ENCODE data around the gene ATL2.
"Not testable (repeated sequence)": the region's sequence is repeated elsewhere in the genome, so short reads cannot be mapped to it uniquely, and the experiment has no call there.

Gene ATL2

DNA sequence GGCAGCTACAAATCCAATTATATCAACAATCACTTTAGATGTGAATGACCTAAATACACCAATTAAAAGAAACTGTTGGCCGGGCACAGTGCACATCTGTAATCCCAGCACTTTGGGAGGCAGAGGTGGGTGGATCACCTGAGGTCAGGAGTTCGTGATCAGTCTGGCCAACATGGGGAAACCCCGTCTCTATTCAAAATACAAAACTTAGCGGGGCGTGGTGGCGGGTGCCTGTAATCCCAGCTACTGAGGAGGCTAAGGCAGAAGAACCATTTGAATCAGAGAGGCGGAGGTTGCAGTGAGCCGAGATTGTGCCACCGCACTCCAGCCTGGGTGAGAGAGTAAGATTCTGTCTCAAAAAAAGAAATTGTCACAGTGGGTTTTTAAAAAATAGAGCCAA is 49.5 kb downstream of the ATL2 start:
- DNase-seq (ENCODE audit: low read depth in 2 of 2): no peak

DNA sequence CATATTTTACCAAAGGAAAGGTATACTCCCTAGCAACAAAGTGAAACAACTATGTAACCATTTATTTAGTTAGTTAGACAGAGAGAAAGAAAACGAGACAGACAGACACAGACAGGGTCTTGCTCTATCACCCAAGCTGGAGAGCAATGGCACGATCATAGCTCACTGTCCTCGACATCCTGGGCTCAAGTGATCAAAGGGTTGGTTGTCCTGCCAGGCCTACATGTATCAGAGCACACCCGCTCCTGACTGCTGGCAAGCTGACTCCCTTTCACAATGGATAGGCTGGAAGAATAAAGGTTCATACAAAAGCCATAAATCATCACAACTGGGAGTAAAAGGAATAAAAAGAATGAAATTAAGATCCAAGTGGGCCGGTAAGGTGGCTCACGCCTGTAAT is 53.5 kb downstream of the ATL2 start:
- no peak for DNase-seq (ENCODE audit: low read depth in 2 of 2)

DNA sequence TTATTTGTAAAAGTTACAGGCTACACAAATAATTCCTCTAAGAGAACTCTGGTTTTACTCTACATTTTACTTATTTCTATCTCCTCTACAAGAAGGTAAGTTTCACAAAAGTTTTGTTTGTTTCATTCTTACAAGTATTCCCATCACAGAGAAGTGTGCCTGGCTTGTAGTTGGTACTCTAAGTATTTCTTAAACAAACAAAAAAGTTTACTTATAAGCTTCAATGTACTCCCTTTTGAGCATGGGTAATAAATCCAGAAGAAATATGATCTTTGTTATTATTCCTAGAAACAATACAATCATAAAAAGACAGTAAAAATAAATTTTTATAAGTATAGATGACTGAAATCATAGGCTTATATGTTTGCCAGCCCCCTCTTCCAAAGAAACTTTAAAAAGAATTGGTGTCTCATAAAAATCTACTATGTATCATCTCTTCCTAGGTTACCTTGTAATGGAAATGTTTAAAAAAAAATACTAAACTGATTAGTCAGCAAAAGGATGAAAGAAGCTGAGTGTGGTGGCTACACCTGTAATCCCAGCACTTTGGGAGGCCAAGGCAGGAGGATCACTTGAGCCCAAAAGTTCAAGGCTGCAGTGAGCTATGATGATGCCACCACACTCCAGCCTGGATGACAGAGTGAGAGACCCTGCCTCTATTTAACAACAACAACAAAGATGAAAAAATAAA is 54.7 kb downstream of the ATL2 start:
- no peak for DNase-seq (ENCODE audit: low read depth in 2 of 2)

DNA sequence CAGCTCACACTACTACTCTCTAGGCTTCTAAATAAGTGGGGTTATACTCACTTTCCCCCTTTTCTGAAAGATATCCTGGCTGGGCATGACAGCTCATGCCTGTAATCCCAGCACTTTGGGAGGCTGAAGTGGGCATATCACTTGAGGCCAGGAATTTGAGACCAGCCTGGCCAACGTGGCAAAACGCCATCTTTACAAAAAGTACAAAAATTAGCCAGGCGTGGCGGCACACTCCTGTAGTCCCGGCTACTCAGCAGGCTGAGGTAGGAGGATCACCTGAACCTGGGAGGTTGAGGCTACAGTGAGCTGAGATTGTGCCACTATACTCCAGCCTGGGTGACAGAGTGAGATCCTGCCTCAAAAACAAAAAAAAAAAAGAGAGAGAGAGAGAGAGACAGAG is 57.8 kb downstream of the ATL2 start:
- not testable (repeated sequence) for DNase-seq (ENCODE audit: low read depth in 2 of 2)

DNA sequence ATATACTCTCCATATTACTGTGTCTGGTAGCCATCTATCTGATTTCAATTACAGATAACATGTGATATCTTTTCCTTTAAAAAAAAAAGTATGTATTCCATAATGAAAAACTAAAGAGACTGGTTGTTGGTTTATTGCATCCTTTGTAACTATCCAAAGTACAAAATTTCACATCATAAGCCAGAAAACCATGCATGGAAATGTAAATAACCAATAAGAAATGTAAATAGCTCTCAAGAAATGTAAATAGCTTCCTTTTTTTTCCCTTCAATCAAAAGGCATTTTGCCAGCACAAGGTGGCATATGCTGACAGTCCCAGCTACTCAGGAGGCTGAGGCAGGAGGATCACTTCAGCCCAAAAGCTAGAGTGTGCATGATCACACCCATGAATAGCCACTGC is 59.3 kb downstream of the ATL2 start:
- DNase-seq (ENCODE audit: low read depth in 2 of 2): no peak

DNA sequence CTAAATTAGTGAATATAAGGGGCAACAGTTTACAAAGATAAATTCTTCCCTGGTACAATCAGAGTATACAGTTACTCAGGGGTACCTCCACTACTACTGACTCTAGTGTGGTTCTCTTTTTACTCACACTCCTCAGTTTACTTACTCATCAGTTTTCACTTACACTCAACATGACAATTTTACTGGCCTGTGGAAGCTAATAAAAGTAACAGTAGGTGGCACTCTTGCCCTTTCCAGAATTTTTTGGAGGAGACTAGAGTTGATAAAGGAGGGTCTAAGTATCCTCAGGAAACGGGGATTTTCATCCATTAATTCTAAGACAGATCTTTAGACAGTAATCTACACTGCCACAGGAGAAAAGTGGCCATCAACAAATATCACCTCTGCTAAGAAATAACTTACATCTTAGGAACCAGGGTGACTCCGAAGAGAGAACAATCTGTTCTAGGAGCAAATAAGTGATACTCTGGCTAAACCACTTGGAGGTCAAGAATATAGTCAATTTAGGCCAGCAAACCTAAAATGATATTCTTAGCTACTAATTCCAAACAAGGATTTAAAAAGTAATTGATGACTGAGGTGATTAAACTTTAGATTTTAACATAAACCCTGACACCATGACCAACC is 61.3 kb downstream of the ATL2 start:
- DNase-seq (ENCODE audit: low read depth in 2 of 2): peak in 1 of 2 donors; percentile 12

DNA sequence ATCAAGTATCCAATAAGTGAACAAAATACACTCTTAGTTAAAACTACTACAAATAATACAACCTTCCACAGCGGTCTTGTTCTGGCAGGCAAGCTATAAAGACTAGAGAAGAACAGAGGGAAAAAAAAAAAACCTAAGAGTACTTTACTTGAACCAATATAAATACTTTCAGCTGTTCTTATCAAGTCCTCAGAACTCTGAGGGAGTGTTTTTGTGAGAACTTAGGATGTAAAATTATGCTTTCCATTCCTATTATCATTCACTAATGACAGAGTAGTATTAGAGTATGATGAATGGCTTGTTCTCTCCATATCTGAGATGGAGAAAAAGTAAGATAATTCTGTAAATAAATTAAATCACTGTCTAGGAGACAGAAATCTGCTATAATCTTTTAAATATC is 68.3 kb downstream of the ATL2 start:
- no peak for DNase-seq (ENCODE audit: low read depth in 2 of 2)

DNA sequence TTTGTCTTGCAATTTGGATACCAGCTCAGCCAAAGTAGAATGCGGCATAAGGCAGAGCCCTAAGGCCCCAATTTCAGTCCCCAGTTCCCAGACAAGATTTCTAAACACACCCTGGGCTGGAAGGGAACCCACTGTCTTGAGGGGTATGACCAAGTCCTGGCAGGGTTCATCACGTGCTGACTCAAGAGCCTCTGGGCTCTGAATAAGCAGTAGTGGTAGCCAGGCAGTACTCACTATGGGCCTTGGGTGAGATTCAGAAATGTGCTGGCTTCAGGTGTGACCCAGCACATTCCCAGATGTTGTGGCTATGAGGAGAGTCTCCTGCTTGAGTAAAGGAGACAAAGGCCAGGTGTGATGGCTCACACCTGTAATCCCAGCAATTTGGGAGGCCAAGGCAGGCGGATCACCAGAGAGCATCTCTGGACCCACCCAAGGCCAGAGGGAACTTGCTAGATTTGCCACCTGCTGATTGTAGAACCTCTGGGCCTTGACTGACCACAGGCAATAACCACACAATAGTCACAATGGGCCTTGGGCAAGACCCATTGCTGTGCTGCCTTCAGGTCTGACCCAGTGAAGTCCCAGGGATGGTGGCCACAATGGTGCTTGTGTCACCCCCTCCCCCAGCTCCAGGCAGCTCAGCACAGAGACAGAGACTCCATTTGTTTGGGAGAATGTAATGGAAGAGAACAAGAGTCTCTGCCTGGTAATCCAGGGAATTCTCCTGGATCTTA is 74.9 kb downstream of the ATL2 start:
- DNase-seq (ENCODE audit: low read depth in 2 of 2): no peak

DNA sequence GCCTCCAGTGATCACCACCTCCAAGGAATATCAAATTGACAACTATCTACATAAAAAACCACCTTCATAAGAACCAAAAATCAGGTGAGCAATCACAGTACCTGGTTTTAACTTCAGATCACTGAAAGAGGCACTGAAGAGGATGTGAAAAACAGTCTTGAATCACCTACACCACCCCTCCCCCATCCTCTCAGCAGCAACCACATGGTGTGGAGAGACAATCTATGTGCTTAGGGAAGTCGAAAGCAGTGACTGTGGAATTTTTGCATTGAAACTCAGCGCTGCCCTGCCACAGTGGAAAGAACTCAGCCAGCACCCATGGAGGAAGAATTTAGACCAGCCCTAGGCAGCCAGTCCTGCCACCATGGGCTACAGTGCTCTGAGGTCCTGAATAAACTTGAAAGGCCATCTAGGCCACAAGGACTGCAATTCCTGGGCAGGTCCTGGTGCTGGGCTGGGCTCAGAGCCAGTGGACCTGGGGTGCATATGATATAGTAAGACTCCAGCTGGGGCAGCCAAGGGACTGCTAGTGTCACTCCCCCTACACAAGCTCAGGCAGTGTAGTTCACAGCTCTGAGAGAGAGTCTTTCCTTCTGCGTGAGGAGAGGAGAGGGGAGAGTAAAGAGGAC is 75.6 kb downstream of the ATL2 start:
- DNase-seq (ENCODE audit: low read depth in 2 of 2): no peak

DNA sequence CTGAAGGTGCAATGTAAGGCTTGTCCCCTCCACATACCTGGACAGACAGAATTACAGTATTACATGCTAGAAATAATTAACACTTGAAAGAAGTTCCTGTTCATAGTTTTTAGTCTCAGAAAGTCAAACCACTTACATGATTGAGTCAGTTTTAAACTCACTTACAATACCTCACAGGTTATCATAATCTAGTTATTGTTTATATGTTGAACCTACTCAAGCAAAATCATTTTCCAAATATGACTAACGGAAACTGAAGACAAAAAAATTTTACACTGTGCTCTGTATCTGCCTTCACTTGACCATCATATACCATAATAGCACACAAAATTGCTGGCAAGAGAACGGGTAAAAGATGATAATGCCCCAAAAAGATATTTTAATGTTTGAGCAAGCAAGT is 78.5 kb downstream of the ATL2 start:
- DNase-seq (ENCODE audit: low read depth in 2 of 2): no peak

DNA sequence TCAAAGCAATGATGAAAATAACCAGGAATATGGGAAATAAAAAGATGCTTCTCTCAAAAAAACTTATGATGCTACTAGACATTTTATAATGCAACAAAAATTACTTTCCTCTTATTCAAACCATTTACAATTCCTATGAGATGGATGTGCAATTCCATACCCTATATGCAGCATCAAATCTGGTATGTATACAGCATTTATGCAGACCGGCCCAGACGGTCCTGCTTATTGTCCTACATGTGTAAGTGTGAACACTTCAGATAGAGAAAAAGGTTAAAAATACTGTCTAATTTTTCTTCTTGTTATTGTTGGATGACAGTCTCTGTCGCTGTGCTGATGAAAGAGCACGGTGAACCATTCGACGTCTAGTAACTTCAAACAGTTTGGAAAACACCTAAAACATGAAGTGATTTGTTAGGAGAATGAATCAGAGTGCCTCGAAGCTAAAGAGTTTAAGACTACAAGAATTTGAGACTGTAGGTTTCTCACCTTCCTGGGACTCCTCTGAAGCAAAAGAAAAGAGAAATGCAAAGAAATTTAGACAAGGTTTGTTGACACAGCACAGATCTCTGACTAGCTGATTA is 80.8 kb downstream of the ATL2 start:
- DNase-seq (ENCODE audit: low read depth in 2 of 2): no peak

DNA sequence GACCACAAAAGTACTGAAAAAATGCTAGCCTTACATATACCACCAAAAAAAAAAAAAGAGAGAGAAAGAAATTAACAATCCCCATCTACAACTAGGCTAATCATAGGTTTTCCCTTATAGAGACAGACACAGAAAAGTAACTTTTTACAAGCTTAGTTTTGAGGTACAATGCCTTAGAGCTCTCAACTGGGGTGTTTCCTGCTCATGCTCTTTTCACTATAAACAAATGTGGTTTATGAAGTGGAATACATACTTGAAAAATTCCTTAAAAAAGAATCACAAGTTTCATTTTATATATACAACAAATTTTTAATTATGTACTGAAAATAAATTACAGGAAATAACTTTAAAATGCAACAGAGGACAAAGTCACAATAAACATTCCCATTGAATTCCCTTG is 82.5 kb downstream of the ATL2 start:
- no peak for DNase-seq (ENCODE audit: low read depth in 2 of 2)

DNA sequence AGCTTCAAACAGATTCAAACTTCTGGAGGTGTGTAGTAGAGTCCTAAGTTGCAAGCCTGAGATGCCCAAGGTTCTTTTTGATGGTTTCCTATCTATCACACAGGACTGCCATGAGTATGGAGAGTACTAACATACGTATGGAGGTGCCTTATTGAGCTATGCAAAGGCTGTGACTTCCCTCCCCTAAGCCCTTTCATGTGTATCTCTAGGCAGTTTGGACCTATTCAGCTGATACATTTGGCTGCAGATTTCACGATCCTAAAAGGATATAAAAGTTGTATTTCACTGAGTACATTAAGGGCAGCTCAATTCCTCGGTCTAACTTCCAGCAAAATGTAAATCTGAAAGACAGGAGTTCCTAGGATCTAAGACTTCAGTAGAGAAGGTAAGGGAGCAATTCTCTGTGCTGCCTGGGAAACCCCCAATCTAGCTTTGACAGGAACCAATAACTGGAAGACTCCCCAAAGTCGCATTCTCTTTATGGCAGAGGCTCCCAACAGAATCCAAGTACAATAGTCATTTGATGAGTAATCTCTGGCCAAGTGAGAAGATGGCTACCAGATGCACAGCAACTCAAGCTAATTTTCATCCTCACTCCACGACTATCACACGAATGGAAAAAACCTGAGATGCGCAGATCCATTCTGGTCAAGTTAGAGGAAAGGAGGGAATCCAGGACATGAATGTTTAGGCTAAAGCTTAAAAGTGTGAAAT is 83.8 kb downstream of the ATL2 start:
- no peak for DNase-seq (ENCODE audit: low read depth in 2 of 2)

DNA sequence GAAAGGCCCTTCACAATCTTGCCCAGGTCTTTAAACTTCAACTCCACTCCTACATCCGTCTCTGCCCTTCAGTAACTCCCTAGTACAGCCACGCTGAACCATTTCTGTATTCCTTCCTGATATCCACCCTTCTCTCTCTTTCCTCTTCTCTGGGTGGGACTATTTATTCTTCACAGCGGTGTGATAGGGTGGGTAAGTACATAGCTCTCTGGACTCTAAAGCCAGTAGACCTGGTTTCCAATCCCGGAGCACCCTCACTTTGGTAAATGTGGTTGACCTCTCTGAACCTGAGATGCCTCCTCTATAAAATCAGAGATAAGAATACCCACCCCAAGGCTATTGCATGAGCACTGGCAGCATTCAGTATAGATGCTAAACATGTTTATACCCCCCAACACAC is 86.7 kb downstream of the ATL2 start:
- no peak for DNase-seq (ENCODE audit: low read depth in 2 of 2)

DNA sequence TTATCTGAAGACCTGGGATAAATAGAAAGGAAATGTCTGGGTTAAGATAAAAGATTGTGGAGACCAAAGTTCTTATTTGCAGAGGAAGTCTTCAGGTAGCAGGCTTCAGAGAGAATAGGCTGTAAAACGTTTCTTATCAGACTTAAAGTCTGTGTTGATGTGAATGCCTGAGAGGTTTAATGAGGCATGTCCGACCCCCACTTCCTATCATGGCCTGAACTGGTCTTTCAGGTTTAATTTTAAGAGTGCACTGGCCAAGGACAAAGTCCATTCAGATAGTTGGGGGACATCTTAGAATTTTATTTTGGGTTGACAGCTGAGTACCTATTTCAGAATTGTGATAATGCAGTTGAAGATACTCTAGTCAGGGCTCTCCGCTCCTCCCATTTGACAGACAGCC is 92.1 kb downstream of the ATL2 start:
- no peak for DNase-seq (ENCODE audit: low read depth in 2 of 2)

DNA sequence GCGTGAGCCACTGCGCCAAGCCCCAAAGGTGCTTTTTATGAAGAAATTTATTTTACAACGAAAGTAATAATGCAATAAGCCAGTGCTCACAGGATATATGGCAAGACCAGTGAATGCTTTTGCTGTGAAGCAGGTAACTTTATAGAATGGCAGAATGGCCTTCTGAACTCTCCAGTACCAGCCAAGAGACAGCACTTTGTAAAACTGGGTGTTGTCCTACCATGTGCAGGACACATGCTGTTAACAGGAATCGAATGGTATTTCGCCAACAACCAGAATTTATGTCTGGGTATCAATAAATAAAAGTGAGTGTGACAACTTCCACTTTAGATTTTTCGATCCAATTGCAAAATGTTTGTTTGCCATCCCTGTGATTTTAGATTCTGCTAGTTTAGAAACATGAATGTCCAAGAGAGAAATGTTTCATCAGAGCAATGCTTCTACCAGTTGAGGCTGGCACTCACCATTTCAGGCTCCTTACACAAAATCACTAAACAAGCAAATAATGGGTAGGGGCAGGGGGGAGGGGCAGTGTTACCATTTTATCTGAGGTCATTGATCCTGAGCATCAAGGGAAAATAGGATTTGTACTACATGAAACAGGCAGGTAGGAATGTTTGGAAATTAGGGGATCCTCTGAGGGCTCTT is 95.9 kb downstream of the ATL2 start:
- DNase-seq (ENCODE audit: low read depth in 2 of 2): no peak

DNA sequence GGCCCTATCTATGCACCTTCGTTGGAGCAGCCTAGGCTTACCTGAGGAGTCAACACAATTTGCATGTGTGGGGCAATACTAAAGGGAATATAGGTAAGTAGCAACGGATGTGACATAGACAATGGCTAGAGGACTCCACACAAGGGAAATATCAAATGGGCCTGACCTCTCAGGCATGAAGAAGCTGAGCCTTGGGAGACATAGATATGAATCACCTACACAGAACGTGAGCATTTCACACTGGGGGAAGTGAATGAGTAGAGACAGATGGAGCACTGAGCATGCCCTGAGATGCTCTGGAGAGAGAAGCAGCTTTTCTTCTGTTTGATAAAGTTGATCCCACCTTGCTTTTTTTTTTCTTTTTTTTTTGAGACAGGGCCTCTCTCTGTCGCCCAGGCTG is 97.9 kb downstream of the ATL2 start:
- no peak for DNase-seq (ENCODE audit: low read depth in 2 of 2)

DNA sequence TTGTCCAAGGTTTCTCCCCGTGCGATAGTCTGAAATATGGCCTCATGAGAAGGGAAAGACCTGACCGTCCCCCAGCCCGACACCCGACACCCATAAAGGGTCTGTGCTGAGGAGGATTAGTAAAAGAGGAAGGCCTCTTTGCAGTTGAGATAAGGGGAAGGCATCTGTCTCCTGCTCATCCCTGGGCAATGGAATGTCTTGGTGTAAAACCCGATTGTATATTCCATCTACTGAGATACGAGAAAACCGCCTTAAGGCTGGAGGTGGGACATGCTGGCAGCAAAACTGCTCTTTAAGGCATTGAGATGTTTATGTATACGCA is 99.0 kb downstream of the ATL2 start:
- not testable (repeated sequence) for DNase-seq (ENCODE audit: low read depth in 2 of 2)

DNA sequence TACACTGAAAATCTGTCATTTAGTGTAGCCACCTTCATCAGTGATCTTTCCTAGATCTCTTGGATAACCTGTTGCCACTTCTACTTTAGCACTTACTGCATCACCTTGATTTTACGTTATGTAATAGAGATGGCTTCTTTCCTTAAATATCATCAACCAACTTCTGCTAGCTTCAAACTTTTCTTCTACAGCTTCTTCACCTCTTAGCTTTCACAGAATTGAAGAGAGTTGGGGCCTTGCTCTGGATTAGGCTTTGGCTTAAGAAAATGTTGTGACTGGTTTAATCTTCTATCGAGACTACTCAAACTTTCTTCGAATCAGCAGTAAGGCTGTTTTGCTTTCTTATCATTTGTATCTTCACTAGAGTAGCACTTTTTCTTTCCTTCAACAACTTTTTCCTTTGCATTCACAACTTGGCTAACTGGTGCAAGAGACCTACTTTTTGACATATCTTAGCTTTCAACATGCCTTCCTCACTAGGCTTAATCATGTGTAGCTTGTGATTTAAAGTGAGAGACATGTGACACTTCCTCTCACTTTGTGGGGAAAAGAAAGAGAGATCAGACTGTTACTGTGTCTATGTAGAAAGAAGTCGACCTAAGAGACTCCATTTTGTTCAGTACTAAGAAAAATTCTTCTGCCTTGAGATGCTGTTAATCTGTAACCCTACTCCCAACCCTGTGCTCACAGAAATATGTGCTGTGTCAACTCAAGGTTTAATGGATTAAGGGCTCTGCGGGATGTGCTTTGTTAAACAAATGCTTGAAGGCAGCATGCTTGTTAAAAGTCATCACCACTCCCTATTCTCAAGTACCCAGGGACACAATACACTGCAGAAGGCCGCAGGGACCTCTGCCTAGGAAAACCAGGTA is 99.6 kb downstream of the ATL2 start:
- DNase-seq (ENCODE audit: low read depth in 2 of 2): no peak

Data from stimulated activated CD4-positive, alpha-beta T cell treated with anti-CD3 and anti-CD28 coated beads, Interleukin-1b, Interleukin-23, amount 100 ng/mL, for 4 hours (primary cell).